Mucosa of descending colon (tissue), 3 donors: ENCODE results near the gene NTN1. TPM values are rescaled to one million over a fixed set of nuclear protein-coding genes. Genes with fewer than 3 reads are reported as not detected.
"Not testable (repeated sequence)": the region's sequence is repeated elsewhere in the genome, so short reads cannot be mapped to it uniquely, and the experiment has no call there.

Source experiments
- ATAC-seq: fragments of 200-7000 bp; cut with Tn5 transposase; one replicate; pipeline ENCODE4 v1.9.1; 2020; ENCODE audit warnings: mild to moderate bottlenecking, moderate library complexity
- DNase-seq, 3 donors: peaks; one replicate each; pipeline ENCODE4 v3.0.0-alpha.2; 2020
- H3K36me3 ChIP-seq: fragments of 200-600 bp; one replicate; pipeline ENCODE4 v1.8.0; 2021; ENCODE audit warnings: low read depth, mild to moderate bottlenecking
- H3K4me1 ChIP-seq: fragments of 200-600 bp; one replicate; pipeline ENCODE4 v1.8.0; 2021; ENCODE audit warnings: low read depth, mild to moderate bottlenecking
- H3K4me3 ChIP-seq: fragments of 200-600 bp; one replicate; pipeline ENCODE4 v1.8.0; 2021; ENCODE audit warnings: mild to moderate bottlenecking
- H3K9me3 ChIP-seq: fragments of 200-600 bp; one replicate; pipeline ENCODE4 v1.8.0; 2021; ENCODE audit warnings: mild to moderate bottlenecking
- intact Hi-C, 2 donors: fragments of 100-400 bp; cut with DNase I in 1 of 2; cut with micrococcal nuclease in 1 of 2; formaldehyde crosslinking; loops; one replicate each; pipeline versions ENCODE4 v1.11.0 to v1.11.1; 2022; cut with DNase I, micrococcal nuclease
- total RNA-seq, 3 donors: library from RNA; stranded (reverse); fragmentation: NEBNext Ultra II Directional in 2 of 3; extraction: Animal tissue kit (Norgen Biotek cat#: 25700) in 2 of 3; gene quantifications; one replicate each; pipeline versions ENCODE4 v1.2.1 to v1.2.4, GENCODE V29; 2021 to 2023
- TF ChIP-seq, protein P1 (sequence below): fragments of 200-600 bp; IDR thresholded peaks from one replicate; pipeline ENCODE4 v1.8.0; 2022; ENCODE audit warnings: antibody characterized with exemption, mild to moderate bottlenecking
- donor health status: DM: no; HTN: no; CAD: no; lungs with moderate emphysema.
- donor health status: DM: no; HTN: no; CAD: no.
- donor health status: DM: no; HTN: yes; CAD: no.

The NTN1 gene
- total RNA-seq, 3 donors from 2014 or later = 3.7 to 61.8 (median 4.0) TPM

DNA sequence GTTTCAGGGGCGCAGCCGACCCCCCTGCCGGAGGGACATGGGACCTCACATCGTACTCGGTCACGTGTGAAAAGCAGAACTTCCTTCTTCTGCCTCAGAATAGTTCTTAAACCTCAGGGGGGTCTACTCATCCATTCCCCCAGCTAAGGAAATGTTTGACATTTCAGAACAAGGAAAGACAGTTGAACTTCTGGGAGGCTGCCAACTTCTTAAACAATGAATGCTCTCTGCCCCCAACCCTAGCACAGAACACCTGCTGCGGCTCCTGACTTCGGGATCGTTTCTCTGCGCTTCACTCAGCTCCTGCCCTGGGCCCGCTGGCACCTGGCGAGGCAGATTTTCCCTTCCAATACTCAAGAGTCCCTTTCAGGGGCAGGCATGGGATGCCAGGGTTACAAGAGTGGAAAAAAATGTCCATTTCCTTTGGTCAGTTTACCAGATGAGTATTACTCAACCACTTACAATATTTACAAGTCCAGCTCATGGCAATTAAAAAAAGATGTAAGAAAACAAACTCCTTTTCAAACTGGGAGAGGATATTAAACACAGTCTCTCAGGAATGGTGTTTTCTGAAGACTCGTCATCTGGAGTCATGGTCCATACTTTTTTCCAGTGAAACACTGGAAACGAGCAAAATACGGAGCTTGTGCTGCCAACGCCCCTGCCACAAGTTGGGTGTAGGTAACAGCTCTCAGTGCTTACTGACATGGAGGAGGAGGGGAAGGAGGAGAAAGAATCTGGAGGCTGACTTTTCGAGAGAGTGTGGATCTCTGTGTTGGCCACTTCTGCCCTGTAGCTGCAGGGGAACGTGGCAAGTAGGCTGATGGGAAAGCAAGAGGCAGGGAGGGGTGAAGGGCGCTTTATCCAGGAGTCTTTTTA lies 235.7 kb downstream of the NTN1 start:
- ATAC-seq = peak; percentile 58
- Histone ChIP-seq H3K36me3 (no peaks in the 10 kb centered on the region), H3K4me1 (peaks cover 10% of the 10 kb centered on the region), H3K4me3 (no peak overlapping the region), H3K9me3 (no peaks in the 10 kb centered on the region)
- intact Hi-C loops = no loop called here
- peak in 2 of 3 donors; percentile 47 for DNase-seq
- TF ChIP-seq, protein P1, sequence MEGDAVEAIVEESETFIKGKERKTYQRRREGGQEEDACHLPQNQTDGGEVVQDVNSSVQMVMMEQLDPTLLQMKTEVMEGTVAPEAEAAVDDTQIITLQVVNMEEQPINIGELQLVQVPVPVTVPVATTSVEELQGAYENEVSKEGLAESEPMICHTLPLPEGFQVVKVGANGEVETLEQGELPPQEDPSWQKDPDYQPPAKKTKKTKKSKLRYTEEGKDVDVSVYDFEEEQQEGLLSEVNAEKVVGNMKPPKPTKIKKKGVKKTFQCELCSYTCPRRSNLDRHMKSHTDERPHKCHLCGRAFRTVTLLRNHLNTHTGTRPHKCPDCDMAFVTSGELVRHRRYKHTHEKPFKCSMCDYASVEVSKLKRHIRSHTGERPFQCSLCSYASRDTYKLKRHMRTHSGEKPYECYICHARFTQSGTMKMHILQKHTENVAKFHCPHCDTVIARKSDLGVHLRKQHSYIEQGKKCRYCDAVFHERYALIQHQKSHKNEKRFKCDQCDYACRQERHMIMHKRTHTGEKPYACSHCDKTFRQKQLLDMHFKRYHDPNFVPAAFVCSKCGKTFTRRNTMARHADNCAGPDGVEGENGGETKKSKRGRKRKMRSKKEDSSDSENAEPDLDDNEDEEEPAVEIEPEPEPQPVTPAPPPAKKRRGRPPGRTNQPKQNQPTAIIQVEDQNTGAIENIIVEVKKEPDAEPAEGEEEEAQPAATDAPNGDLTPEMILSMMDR = no peak

GRCh38 chr17:9257630-9257965 lies 236.3 kb downstream of the NTN1 start:
- intact Hi-C loops, H3K36me3 ChIP-seq, H3K9me3 ChIP-seq, H3K4me3 ChIP-seq, ATAC-seq, DNase-seq: not testable (repeated sequence)
- H3K4me1 ChIP-seq = peaks cover 13% of the 10 kb centered on the region

DNA sequence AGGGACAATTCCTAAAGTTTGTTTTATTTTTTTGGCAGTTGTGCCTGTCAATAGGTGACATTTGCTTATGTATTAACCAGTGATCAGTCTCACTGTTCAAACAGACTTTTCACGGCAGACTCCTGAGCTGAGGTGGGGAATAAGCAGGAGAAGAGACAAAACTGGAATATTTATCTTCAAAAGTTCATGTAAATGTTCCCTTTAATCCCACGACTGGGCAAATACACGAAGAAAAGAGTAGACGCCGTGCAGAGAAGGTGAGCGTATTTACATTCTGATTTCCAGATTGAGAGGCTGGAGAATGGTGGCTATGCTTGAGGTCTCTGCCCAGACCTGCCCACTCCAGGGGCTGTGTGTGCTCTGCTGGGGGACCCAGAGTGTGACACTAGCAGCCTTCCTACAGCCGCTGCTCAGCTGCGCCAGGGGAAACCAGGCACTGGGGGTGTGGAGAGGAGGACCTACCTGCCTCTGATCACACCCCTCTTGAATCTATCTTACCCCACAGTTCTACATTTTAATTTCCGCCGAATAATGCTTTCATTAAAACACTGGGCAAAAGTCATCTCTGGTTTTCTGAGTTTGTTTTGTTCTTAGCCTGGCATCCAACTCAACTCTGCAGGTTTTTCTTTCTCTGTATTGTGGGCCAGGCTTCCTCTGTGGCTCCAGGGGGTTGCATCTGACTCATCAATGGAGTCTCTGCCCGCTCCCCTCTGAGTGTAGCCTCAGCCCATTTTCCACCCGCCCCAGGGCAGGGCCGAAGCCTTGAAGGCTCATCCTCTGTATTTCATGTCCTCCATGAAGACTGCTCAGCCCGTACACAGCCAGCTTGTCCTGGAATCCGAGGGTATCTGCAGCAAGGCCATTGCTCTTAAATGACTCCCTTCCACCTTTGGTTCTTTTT lies 237.1 kb downstream of the NTN1 start:
- intact Hi-C loops = no loop called here
- no peaks in the 10 kb centered on the region for H3K36me3 ChIP-seq
- no peak overlapping the region for H3K4me3 ChIP-seq
- DNase-seq (no peak), ATAC-seq (no peak)
- no peaks in the 10 kb centered on the region for H3K9me3 ChIP-seq
- TF ChIP-seq, protein P1 = no peak
- peaks cover 13% of the 10 kb centered on the region for H3K4me1 ChIP-seq

- intact Hi-C loops = no loop called here
- no peak for ATAC-seq
- peaks cover 4% of the 10 kb centered on the region for H3K9me3 ChIP-seq
- TF ChIP-seq, protein P1 = no peak
- H3K4me1 ChIP-seq = peaks cover 13% of the 10 kb centered on the region
- H3K36me3 ChIP-seq = no peaks in the 10 kb centered on the region
- no peak for DNase-seq
- H3K4me3 ChIP-seq = no peak overlapping the region
Observed at GRCh38 chr17:9259419-9259818, 238.1 kb downstream of the NTN1 start.

GRCh38 chr17:9261081-9262012 lies 240.0 kb downstream of the NTN1 start:
- peaks cover 4% of the 10 kb centered on the region for H3K9me3 ChIP-seq
- DNase-seq = peak in 1 of 3 donors; percentile 40
- no peak overlapping the region for H3K4me3 ChIP-seq
- ATAC-seq = peak; percentile 74
- peaks cover 13% of the 10 kb centered on the region for H3K4me1 ChIP-seq
- H3K36me3 ChIP-seq = no peaks in the 10 kb centered on the region
- TF ChIP-seq, protein P1 = no peak
- intact Hi-C loops = no loop called here
